HUES64 (cell line): Measurements from ENCODE around the gene MAP7.
"Not testable (repeated sequence)": the region's sequence is repeated elsewhere in the genome, so short reads cannot be mapped to it uniquely, and the experiment has no call there.

Experiments
- H3K27ac ChIP-seq: 2 replicates; pipeline ENCODE4 v1.7.0; 2013; ENCODE audit warnings: low read depth, low read length, inconsistent platforms
- H3K27me3 ChIP-seq: 2 replicates; pipeline ENCODE4 v1.6.1; 2013; ENCODE audit warnings: mild to moderate bottlenecking, low read length; ENCODE audit not compliant: insufficient read depth
- H3K36me3 ChIP-seq: 2 replicates; pipeline ENCODE4 v1.6.1; 2013; ENCODE audit warnings: mild to moderate bottlenecking, low read length; ENCODE audit not compliant: insufficient read depth
- H3K4me1 ChIP-seq: 2 replicates; pipeline ENCODE4 v1.6.1; 2013; ENCODE audit warnings: mild to moderate bottlenecking, low read length, moderate library complexity; ENCODE audit not compliant: insufficient read depth
- H3K4me3 ChIP-seq: 2 replicates; pipeline ENCODE4 v1.5.1; 2013; ENCODE audit warnings: mild to moderate bottlenecking, low read length, moderate library complexity
- H3K9ac ChIP-seq: 2 replicates; pipeline ENCODE4 v1.6.1; 2013; ENCODE audit warnings: mild to moderate bottlenecking, low read depth, low read length
- H3K9me3 ChIP-seq: 2 replicates; pipeline ENCODE4 v1.6.1; 2013; ENCODE audit warnings: low read depth, low read length; ENCODE audit not compliant: insufficient read depth
- WGBS: fragments of 150-250, 120-280 bp; methylation state at CpG from one replicate; pipeline ENCODE4 v1.1.7; 2013; ENCODE audit warnings: missing lambda C conversion rate; 5-methylcytosine and 5-hydroxymethylcytosine counted together

The MAP7 gene

GRCh38 chr6:136404007-136404406, 146.2 kb downstream of the MAP7 start:
- Histone ChIP-seq H3K36me3 (no peaks in the 10 kb centered on the region), H3K4me3 (no peak overlapping the region), H3K4me1 (no peaks in the 10 kb centered on the region), H3K27me3 (no peaks in the 10 kb centered on the region), H3K9ac (no peak overlapping the region), H3K9me3 (no peaks in the 10 kb centered on the region), H3K27ac (no peak overlapping the region)
- WGBS, result 100% methylated on average over 1 of the region's 3 CpGs

GRCh38 chr6:136403110-136403980, 146.9 kb downstream of the MAP7 start:
- no peak overlapping the region for H3K27ac ChIP-seq
- 97% methylated on average over 6 of the region's 6 CpGs for WGBS
- no peaks in the 10 kb centered on the region for H3K4me1 ChIP-seq
- H3K9ac ChIP-seq, result no peak overlapping the region
- H3K4me3 ChIP-seq, result no peak overlapping the region
- no peaks in the 10 kb centered on the region for H3K9me3 ChIP-seq
- H3K36me3 ChIP-seq, result no peaks in the 10 kb centered on the region
- no peaks in the 10 kb centered on the region for H3K27me3 ChIP-seq

- Histone ChIP-seq H3K27me3 (no peaks in the 10 kb centered on the region), H3K9ac (no peak overlapping the region), H3K4me1 (no peaks in the 10 kb centered on the region), H3K36me3 (no peaks in the 10 kb centered on the region), H3K27ac (no peak overlapping the region), H3K4me3 (no peak overlapping the region), H3K9me3 (no peaks in the 10 kb centered on the region)
- 93% methylated on average over 3 of the region's 3 CpGs for WGBS
These were observed 148.5 kb downstream of the MAP7 start for GRCh38 chr6:136401749-136402148.

- WGBS, result 89% methylated on average over 4 of the region's 4 CpGs
- not testable (repeated sequence) for H3K27me3 ChIP-seq, H3K36me3 ChIP-seq, H3K9me3 ChIP-seq, H3K9ac ChIP-seq, H3K4me1 ChIP-seq, H3K27ac ChIP-seq, H3K4me3 ChIP-seq
These were observed 149.0 kb downstream of the MAP7 start for GRCh38 chr6:136401236-136401635.

GRCh38 chr6:136398453-136398852, 151.8 kb downstream of the MAP7 start:
- peaks cover 8% of the 10 kb centered on the region for H3K4me1 ChIP-seq
- no peaks in the 10 kb centered on the region for H3K9me3 ChIP-seq
- H3K27me3 ChIP-seq, result no peaks in the 10 kb centered on the region
- H3K9ac ChIP-seq, result no peak overlapping the region
- no peak overlapping the region for H3K27ac ChIP-seq
- WGBS, result 93% methylated on average over 2 of the region's 3 CpGs
- no peaks in the 10 kb centered on the region for H3K36me3 ChIP-seq
- no peak overlapping the region for H3K4me3 ChIP-seq

- no CpG with 5 or more reads among the region's 1 CpG for WGBS
- Histone ChIP-seq H3K4me1 (peaks cover 8% of the 10 kb centered on the region), H3K27me3 (no peaks in the 10 kb centered on the region), H3K36me3 (no peaks in the 10 kb centered on the region), H3K27ac (no peak overlapping the region), H3K9me3 (no peaks in the 10 kb centered on the region), H3K4me3 (no peak overlapping the region), H3K9ac (no peak overlapping the region)
These were observed 153.3 kb downstream of the MAP7 start for GRCh38 chr6:136396908-136397307.

GRCh38 chr6:136390959-136391358, 159.3 kb downstream of the MAP7 start:
- not testable (repeated sequence) for H3K4me1 ChIP-seq
- 100% methylated on average over 1 of the region's 2 CpGs for WGBS

GRCh38 chr6:136387316-136387715, 162.9 kb downstream of the MAP7 start:
- Histone ChIP-seq H3K27ac (no peak overlapping the region), H3K27me3 (no peaks in the 10 kb centered on the region), H3K9ac (no peak overlapping the region), H3K9me3 (no peaks in the 10 kb centered on the region), H3K36me3 (peaks cover 12% of the 10 kb centered on the region; the same call in 1 of the 2 replicates), H3K4me3 (no peak overlapping the region), H3K4me1 (peaks cover 7% of the 10 kb centered on the region; the same call in 1 of the 2 replicates)
- 94% methylated on average over 4 of the region's 4 CpGs for WGBS

More at GRCh38 chr6:136390959-136391358, 159.3 kb downstream of the MAP7 start:
- not testable (repeated sequence) for H3K4me3 ChIP-seq, H3K9ac ChIP-seq, H3K9me3 ChIP-seq, H3K27ac ChIP-seq, H3K27me3 ChIP-seq
- peaks cover 12% of the 10 kb centered on the region; the same call in 1 of the 2 replicates for H3K36me3 ChIP-seq

GRCh38 chr6:136383268-136383937, 166.8 kb downstream of the MAP7 start:
- 91% methylated on average over 9 of the region's 9 CpGs for WGBS
- no peaks in the 10 kb centered on the region for H3K27me3 ChIP-seq
- no peaks in the 10 kb centered on the region for H3K9me3 ChIP-seq
- H3K36me3 ChIP-seq, result peaks cover 8% of the 10 kb centered on the region; the same call in 1 of the 2 replicates
- no peak overlapping the region for H3K4me3 ChIP-seq
- peaks cover 7% of the 10 kb centered on the region; the same call in 1 of the 2 replicates for H3K4me1 ChIP-seq
- H3K27ac ChIP-seq, result no peak overlapping the region
- no peak overlapping the region for H3K9ac ChIP-seq

GRCh38 chr6:136382676-136383252, 167.5 kb downstream of the MAP7 start:
- Histone ChIP-seq H3K27ac (no peak overlapping the region), H3K4me3 (no peak overlapping the region), H3K4me1 (peaks cover 7% of the 10 kb centered on the region; the same call in 1 of the 2 replicates), H3K36me3 (peaks cover 8% of the 10 kb centered on the region; the same call in 1 of the 2 replicates), H3K9ac (no peak overlapping the region), H3K9me3 (no peaks in the 10 kb centered on the region), H3K27me3 (no peaks in the 10 kb centered on the region)

GRCh38 chr6:136378888-136379287, 171.3 kb downstream of the MAP7 start:
- H3K27me3 ChIP-seq, result no peaks in the 10 kb centered on the region
- H3K27ac ChIP-seq, result no peak overlapping the region
- H3K9ac ChIP-seq, result no peak overlapping the region
- H3K4me3 ChIP-seq, result no peak overlapping the region
- H3K4me1 ChIP-seq, result peaks cover 4% of the 10 kb centered on the region; the same call in 1 of the 2 replicates
- H3K9me3 ChIP-seq, result no peaks in the 10 kb centered on the region
- peaks cover 8% of the 10 kb centered on the region; the same call in 1 of the 2 replicates for H3K36me3 ChIP-seq
